Stimulated activated naive CD8-positive, alpha-beta T cell treated with anti-CD3 and anti-CD28 coated beads, Interleukin-15, Interleukin-2, amounts not matched to agents 100 U/mL and 50 U/mL, for 24 hours (primary cell): ENCODE data around the gene MDC1.
"Not testable (repeated sequence)": the region's sequence is repeated elsewhere in the genome, so short reads cannot be mapped to it uniquely, and the experiment has no call there.

ENCODE experiments used
- ATAC-seq: fragments of 150-1000 bp; cut with Tn5 transposase; one replicate; pipeline ENCODE4 v1.10.0; 2021
- DNase-seq: peaks from one replicate; pipeline ENCODE4 v3.0.0; 2021

The MDC1 gene

DNA sequence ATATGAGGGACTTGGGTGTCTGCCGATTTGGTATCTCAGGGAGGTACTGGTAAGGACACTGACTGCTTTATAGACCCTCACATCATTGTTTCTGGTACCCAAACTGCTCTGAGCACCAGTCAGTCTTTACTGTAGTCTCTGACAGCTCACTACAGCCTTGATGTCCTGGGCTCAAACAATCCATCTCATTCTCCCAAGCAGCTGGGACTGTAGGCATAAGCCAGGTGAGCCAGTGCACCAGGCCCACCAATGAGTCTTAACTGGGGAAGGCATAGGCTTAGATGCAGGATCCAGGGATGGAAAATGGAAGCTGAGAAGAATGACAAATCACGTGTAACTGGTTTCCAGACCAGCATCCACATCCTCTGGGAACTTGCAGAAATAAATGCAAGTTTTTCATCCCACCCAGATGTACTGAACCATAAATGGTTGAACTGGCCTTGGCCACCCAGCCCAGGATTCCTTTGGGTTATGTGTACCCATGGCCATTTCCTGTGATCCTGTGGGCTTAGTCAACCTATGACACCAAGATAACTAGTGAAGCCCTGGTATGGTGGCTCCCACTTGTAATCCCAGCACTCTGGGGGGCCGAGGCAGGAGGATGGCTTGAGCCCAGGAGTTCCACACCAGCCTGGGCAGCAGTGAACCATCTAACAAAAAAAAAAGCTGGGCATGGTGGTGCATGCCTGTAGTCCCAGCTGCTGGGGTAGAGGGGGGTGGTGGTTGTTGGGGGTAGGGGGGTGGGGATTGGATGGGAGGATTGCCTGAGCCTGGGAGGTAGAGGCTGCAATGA lies 8.8 kb upstream of the MDC1 start:
- ATAC-seq (no peak), DNase-seq (no peak)

GRCh38 chr6:30724906-30725667 lies 8.0 kb upstream of the MDC1 start:
- ATAC-seq (no peak), DNase-seq (no peak)

- not testable (repeated sequence) for ATAC-seq, DNase-seq
These were observed 7.0 kb upstream of the MDC1 start for GRCh38 chr6:30723843-30724741.

DNA sequence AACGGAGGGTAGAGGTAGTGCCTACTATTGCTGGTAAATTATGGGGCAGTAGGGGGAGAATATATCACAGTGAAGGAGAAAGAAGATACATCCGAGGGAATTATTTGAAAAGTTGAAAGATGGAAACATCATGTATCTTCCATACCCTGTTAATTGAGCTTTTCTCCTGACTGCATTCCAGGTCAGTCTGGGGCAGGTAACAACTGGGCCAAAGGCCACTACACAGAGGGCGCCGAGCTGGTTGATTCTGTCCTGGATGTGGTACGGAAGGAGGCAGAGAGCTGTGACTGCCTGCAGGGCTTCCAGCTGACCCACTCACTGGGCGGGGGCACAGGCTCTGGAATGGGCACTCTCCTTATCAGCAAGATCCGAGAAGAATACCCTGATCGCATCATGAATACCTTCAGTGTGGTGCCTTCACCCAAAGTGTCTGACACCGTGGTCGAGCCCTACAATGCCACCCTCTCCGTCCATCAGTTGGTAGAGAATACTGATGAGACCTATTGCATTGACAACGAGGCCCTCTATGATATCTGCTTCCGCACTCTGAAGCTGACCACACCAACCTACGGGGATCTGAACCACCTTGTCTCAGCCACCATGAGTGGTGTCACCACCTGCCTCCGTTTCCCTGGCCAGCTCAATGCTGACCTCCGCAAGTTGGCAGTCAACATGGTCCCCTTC lies 6.2 kb upstream of the MDC1 start:
- not testable (repeated sequence) for DNase-seq, ATAC-seq

- peak; percentile 87 for DNase-seq
- ATAC-seq, result no peak
These were observed 5.4 kb upstream of the MDC1 start for GRCh38 chr6:30722280-30723112.

- not testable (repeated sequence) for ATAC-seq
- DNase-seq, result peak; percentile 25
These were observed 4.9 kb upstream of the MDC1 start for GRCh38 chr6:30722025-30722279.

DNA sequence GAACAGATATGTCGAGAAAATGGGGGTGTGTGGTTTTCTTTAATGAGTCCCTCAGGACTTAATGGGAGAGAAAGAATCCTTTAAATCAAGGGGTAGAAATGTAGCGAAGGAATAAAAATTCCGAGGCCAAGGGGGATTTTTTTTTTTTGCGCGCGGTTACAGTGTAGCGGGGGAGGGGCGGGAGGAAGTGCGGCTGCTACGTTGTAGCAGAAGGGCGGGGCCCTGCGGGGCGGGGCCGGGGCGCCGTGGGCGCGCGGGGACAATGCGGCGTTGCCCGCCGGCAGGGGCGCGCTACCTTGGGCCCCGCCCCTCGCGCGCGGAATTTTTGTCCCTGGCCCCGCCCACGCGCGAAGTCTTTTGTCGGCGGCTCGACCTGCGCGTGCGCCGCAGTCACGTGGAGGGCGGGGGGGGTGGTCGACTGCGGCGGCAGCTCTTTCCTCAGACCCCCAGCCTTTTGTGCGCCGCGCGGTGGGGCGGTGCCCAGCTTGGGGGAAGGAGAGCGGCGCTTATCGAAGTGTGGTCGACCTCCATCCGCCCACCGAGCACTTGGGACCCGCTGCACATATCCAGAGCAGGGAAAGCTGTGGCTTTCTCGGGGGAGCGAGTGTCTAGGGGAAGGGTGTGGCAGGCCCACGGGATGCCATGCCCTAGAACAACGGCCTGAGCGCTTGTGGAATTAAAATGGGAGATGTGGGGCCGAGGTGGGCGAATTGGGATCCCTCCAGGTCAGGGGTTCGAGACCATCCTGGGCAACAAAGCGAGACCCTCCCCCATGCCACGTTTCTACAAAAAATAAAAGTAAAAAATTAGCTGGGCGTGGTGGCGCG lies 4.3 kb upstream of the MDC1 start:
- peak; percentile 33 for ATAC-seq
- DNase-seq, result peak; percentile 98

- peak; percentile 77 for DNase-seq
- ATAC-seq, result no peak
These were observed 3.7 kb upstream of the MDC1 start for GRCh38 chr6:30720738-30721197.

DNA sequence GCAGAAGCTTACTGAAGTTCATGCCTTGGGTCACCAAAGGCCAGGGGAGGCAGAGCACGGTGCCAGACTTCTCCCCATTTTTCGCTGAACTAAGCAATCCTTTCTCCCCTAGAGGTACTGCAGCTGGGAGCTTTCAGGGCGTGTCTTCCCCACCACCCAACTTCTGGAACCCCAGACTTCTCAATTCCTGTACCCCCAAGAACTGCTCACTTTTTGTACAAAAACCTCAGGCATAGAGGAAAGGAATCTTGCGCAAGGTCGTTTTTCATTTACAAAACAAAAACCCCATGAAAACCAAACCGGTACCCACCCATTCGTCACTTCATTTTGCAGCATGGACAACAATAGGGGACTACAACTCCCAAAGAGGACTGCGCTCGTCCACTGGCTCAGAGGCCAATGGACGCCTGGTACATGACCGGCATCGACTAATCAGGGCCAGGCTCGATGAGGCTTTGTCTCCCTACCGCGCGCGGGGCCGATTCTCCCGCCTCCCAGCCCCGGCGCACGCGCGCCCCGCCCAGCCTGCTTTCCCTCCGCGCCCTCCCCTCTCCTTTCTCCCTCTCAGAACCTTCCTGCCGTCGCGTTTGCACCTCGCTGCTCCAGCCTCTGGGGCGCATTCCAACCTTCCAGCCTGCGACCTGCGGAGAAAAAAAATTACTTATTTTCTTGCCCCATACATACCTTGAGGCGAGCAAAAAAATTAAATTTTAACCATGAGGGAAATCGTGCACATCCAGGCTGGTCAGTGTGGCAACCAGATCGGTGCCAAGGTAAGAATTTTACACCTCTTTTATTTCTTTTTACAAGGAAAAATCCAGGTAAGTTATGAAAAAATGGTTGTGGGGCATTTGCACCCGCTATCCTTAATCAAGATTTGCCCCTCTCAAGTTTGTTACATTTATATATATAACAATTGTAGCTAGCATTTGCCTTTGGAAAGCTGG lies 3.0 kb upstream of the MDC1 start, which contains the start of gene TUBB:
TSS of gene TUBB (plus strand) at position 562 of the 947 bp plus-strand sequence. CDS start at position 717, 155 bp downstream.
- ATAC-seq (peak; percentile 70), DNase-seq (peak; percentile 97)

DNA sequence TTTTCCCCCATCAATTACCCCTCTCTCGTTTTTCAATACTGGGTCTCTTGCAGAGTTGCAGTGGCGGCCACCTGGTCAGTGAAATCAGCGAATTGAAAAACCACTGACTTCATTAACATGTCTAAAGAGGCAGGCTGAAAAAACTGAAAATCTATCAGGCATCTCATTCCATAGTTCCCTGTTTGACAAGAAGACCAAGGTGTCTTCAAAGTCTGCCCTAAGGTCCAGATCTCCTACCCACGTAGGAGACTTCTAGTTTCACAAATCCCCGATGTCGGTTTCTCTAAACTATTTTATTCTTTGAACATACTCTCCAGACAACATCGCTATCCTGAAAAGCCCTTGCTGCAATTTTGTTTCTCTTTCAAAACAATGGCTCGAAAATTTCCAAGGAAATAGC lies 2.3 kb upstream of the MDC1 start:
- no peak for ATAC-seq
- DNase-seq, result no peak

DNA sequence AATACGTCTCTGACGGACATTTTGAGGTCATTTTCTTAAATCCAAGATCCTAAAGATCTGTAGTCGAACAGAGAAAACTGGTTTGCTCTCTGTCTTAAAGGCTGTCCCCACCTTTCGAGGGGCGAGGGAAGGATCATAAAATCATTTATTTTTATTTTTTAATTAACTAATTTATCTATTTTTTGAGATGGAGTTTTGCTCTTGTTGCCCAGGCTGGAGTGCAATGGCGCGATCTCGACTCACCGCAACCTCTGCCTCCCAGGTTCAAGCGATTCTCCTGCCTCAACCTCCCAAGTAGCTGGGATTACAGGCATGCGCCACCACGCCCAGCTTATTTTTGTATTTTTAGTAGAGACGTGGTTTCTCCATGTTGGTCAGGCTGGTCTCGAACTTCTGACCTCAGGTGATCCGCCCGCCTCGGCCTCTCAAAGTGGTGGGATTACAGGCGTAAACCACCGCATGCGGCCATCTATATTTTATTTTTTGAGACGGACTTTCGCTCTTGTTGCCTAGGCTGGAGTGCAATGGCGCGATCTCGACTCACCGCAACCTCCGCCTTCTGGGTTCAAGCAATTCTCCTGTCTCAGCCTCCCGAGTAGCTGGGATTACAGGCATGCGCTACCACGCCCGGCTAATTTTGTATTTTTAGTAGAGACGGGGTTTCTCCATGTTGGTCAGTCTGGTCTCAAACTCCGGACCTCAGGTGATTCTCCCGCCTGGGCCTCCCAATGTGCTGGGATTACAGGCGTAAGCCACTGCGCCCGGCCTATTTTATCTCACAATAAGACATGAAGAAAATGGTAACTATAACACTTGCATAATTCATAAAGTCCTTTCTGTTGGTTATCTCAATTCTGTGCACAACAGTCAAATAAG lies 1.0 kb upstream of the MDC1 start:
- DNase-seq, ATAC-seq: not testable (repeated sequence)

DNA sequence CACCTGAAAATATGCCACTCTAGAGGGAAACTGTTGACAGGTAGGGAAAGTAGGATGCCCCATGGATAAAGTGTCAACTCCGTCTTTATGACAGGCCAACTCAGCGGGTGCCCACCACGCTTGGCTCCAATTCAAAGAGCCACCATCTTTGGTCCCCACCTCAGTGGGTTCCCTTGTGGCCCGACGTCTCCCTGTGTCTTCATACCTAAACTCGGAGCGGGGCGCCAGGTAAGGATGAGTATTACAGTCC lies 277 bp downstream of the MDC1 start:
- ATAC-seq (no peak), DNase-seq (no peak)

GRCh38 chr6:30714263-30714662 lies 2.8 kb downstream of the MDC1 start:
- DNase-seq, result no peak
- ATAC-seq, result no peak

- no peak for ATAC-seq
These were observed 4.6 kb downstream of the MDC1 start for GRCh38 chr6:30712441-30712945.

DNA sequence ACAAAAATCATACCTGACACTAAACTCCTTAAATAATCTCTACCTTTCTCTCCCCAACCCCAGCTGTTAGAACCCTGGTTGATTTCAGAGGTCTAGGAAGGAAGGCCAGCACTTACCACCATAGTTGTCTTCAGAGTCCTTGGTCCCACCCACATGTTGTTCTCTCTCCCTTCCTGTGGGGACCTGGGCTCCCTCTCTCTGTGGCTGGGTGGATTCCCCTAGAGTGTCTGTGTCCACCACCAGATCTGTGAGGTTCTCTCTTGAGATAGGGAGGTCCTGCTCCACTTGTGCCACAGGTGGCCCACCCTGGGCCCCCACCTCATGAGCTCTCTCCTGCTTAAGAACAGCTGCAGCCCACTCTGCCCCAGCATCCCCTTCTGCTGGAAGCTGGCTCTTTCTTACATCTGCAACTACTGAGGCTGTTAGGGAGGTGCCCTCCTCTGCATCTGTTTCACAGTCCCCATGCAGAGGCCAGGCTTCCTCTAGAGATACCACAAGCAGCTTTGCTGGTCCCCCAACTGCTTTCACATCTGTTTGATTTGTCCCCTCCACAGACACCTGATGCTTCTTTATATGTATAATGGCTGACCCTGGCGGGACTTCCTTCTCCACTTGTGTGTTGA lies 5.2 kb downstream of the MDC1 start:
- peak; percentile 40 for ATAC-seq
- no peak for DNase-seq

More at GRCh38 chr6:30712441-30712945, 4.6 kb downstream of the MDC1 start:
- no peak for DNase-seq

DNA sequence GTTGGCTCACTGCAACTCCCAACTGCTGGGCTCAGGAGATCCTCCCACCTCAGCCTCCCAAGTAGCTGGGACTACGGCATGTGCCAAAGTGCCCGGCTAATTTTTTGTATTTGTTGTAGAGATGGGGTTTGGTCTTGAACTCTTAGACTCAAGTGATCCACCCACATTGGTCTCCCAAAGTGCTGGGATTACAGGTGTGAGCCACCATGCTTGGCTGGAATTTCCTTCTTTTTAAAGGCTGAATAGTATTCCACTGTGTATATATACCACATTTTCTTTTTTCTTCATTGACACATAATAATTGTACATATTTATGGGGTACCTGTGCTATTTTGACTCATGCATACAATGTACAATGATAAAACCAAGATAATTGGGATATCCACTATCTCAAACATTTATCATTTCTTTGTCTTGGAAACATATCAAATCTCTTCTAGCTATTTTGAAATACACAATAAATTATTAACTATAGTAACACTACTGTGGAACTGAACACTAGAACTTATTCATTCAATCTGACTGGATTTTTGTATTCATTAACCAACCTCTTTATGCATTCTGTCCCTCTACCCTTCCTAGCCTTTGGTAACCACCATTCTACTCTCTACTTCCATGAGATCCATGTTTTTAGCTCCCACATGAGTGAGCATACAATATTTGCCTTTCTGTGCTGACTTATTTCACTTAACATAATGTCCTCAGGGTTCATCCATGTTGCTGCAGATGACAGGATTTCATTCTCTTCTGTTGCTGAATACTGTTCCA lies 7.8 kb downstream of the MDC1 start:
- ATAC-seq (no peak), DNase-seq (no peak)
